OCI-LY3 (cell line): ENCODE measurements around the gene PLA2G6.

ENCODE experiments used
- EZH2phosphoT487 ChIP-seq: fragments of 200-600 bp; shearing (Covaris generic); IDR thresholded peaks from 2 replicates; pipeline ENCODE4 v1.6.1; 2018; ENCODE audit warnings: antibody characterized with exemption, mixed run types, low read depth
- TF ChIP-seq, protein P1 (sequence below): fragments of 200-600, 300-600 bp; sonication (generic); IDR thresholded peaks from 2 replicates; pipeline ENCODE4 v1.5.1; 2014; ENCODE audit warnings: antibody characterized with exemption, low read length, low read depth

GRCh38 chr22:38073150-38074130, 108.2 kb downstream of the PLA2G6 start:
- TF ChIP-seq, protein P1, sequence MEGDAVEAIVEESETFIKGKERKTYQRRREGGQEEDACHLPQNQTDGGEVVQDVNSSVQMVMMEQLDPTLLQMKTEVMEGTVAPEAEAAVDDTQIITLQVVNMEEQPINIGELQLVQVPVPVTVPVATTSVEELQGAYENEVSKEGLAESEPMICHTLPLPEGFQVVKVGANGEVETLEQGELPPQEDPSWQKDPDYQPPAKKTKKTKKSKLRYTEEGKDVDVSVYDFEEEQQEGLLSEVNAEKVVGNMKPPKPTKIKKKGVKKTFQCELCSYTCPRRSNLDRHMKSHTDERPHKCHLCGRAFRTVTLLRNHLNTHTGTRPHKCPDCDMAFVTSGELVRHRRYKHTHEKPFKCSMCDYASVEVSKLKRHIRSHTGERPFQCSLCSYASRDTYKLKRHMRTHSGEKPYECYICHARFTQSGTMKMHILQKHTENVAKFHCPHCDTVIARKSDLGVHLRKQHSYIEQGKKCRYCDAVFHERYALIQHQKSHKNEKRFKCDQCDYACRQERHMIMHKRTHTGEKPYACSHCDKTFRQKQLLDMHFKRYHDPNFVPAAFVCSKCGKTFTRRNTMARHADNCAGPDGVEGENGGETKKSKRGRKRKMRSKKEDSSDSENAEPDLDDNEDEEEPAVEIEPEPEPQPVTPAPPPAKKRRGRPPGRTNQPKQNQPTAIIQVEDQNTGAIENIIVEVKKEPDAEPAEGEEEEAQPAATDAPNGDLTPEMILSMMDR, result no peak
- TF ChIP-seq EZH2phosphoT487, result no peak
